Measurements from ENCODE around the gene C1QTNF12.

Gene C1QTNF12

GRCh38 chr1:1280782-1281481 lies 34.4 kb upstream of the C1QTNF12 start:
- Histone ChIP-seq H3K4me3 (ENCODE audit: insufficient read depth in 1 of 2, low read depth in 1 of 2, low read length in 2 of 2) (no peak overlapping the region), H2BK12ac (ENCODE audit: low read length in 2 of 2) (no peak overlapping the region), H3K4me1 (ENCODE audit: control insufficient read depth, insufficient read depth, low read depth, low read length) (peaks cover 24% of the 10 kb centered on the region), H3K4me2 (ENCODE audit: low read length, poor library complexity, severe bottlenecking) (no peak overlapping the region), H2BK5ac (ENCODE audit: low read depth, low read length, poor library complexity, severe bottlenecking) (no peak overlapping the region), H2AK5ac (ENCODE audit: low read length, severe bottlenecking) (no peak overlapping the region), H3K18ac (ENCODE audit: low read depth in 1 of 2, low read length in 2 of 2) (no peak overlapping the region), H2BK15ac (ENCODE audit: low read depth, poor library complexity, severe bottlenecking) (peak overlapping the region; percentile 29), H3K9me3 (ENCODE audit: control insufficient read depth, low read length) (no peaks in the 10 kb centered on the region), H3K9ac (ENCODE audit: low read length) (no peak overlapping the region), H3K27me3 (ENCODE audit: control insufficient read depth in 1 of 2, insufficient read depth in 1 of 2, low read length in 2 of 2) (peaks cover 0 to 15% of the 10 kb centered on the region in 2 experiments), H4K8ac (ENCODE audit: low read length) (no peak overlapping the region), H3K79me1 (replicated peaks; ENCODE audit: low read length, poor library complexity, severe bottlenecking) (no peaks in the 10 kb centered on the region), H4K91ac (ENCODE audit: low read length) (no peak overlapping the region), H3K36me3 (ENCODE audit: control insufficient read depth in 1 of 2, insufficient read depth in 2 of 2, low read depth in 1 of 2, low read length in 2 of 2) (no peaks in the 10 kb centered on the region), H3K14ac (ENCODE audit: low read length in 2 of 2) (no peak overlapping the region), H3K23ac (ENCODE audit: low read length in 2 of 2) (no peak overlapping the region), H2BK120ac (ENCODE audit: low read depth, low read length) (no peak overlapping the region), H3K27ac (ENCODE audit: low read length, poor library complexity, severe bottlenecking) (no peak overlapping the region), H2AFZ (ENCODE audit: low read depth, low read length) (no peak overlapping the region), H3K4ac (ENCODE audit: low read depth in 1 of 2, low read length in 2 of 2) (no peak overlapping the region)
- WGBS, result 88% methylated on average over 21 of the region's 21 CpGs
- DNase-seq, result no peak

DNA sequence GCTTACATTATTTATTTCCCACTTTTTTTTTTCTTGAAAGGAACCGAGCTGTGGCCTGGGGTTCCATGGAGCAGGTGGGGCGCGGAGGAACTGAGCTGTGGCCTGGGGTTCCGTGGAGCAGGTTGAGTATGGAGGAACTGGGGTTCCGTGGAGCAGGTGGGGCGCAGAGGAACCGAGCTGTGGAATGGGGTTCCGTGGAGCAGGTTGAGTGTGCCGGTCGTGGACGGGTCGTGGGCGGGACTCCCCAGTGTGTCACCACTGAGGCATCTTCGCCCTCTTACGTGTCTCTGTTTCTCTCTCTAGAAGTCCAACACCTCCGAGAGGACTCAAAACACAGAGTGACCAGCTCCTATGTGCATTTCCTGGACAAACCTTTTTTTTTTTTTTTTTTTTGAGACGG lies 32.5 kb upstream of the C1QTNF12 start:
- no peaks in the 10 kb centered on the region for H3K9me3 ChIP-seq (ENCODE audit: control insufficient read depth, low read length)
- no peak overlapping the region for H3K9ac ChIP-seq (ENCODE audit: low read length)
- H3K4me3 ChIP-seq (ENCODE audit: insufficient read depth in 1 of 2, low read depth in 1 of 2, low read length in 2 of 2), result no peak overlapping the region
- peaks cover 39% of the 10 kb centered on the region for H3K4me1 ChIP-seq (ENCODE audit: control insufficient read depth, insufficient read depth, low read depth, low read length)
- no peak overlapping the region for H2BK12ac ChIP-seq (ENCODE audit: low read length in 2 of 2)
- H4K8ac ChIP-seq (ENCODE audit: low read length), result no peak overlapping the region
- H3K79me1 ChIP-seq (replicated peaks; ENCODE audit: low read length, poor library complexity, severe bottlenecking), result peaks cover 12% of the 10 kb centered on the region
- H3K4ac ChIP-seq (ENCODE audit: low read depth in 1 of 2, low read length in 2 of 2), result no peak overlapping the region
- DNase-seq, result no peak
- no peak overlapping the region for H3K14ac ChIP-seq (ENCODE audit: low read length in 2 of 2)
- no peak overlapping the region for H4K91ac ChIP-seq (ENCODE audit: low read length)
- H2BK15ac ChIP-seq (ENCODE audit: low read depth, poor library complexity, severe bottlenecking), result no peak overlapping the region
- H3K23ac ChIP-seq (ENCODE audit: low read length in 2 of 2), result no peak overlapping the region
- H2BK5ac ChIP-seq (ENCODE audit: low read depth, low read length, poor library complexity, severe bottlenecking), result no peak overlapping the region
- no peaks in the 10 kb centered on the region for H3K27me3 ChIP-seq (ENCODE audit: control insufficient read depth in 1 of 2, insufficient read depth in 1 of 2, low read length in 2 of 2)
- WGBS, result 95% methylated on average over 16 of the region's 17 CpGs
- H3K4me2 ChIP-seq (ENCODE audit: low read length, poor library complexity, severe bottlenecking), result no peak overlapping the region
- no peak overlapping the region for H2AK5ac ChIP-seq (ENCODE audit: low read length, severe bottlenecking)
- H3K18ac ChIP-seq (ENCODE audit: low read depth in 1 of 2, low read length in 2 of 2), result no peak overlapping the region
- H2AFZ ChIP-seq (ENCODE audit: low read depth, low read length), result no peak overlapping the region
- H3K36me3 ChIP-seq (ENCODE audit: control insufficient read depth in 1 of 2, insufficient read depth in 2 of 2, low read depth in 1 of 2, low read length in 2 of 2), result peaks cover 0 to 4% of the 10 kb centered on the region in 2 experiments
- H2BK120ac ChIP-seq (ENCODE audit: low read depth, low read length), result no peak overlapping the region
- no peak overlapping the region for H3K27ac ChIP-seq (ENCODE audit: low read length, poor library complexity, severe bottlenecking)

DNA sequence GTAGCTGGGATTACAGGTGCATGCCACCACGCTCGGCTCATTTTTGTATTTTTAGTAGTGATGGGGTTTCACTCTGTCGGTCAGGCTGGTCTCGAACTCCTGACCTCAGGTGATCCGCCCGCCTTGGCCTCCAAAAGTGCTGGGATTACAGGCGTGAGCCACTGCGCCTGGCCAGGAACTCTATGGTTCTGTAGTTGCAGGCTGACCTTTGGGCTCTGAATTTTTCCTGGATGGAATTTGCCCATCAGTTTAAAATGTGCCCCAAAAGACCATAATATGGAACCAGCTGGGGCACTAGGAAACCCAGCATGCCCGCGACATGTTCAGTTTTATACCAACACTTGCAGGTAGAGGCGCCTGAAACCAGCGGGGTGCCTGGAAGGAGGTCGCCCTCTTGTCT lies 32.1 kb upstream of the C1QTNF12 start:
- peaks cover 37% of the 10 kb centered on the region for H3K4me1 ChIP-seq (ENCODE audit: control insufficient read depth, insufficient read depth, low read depth, low read length)
- H3K4ac ChIP-seq (ENCODE audit: low read depth in 1 of 2, low read length in 2 of 2), result no peak overlapping the region
- H3K9ac ChIP-seq (ENCODE audit: low read length), result no peak overlapping the region
- no peak for DNase-seq
- H3K4me3 ChIP-seq (ENCODE audit: insufficient read depth in 1 of 2, low read depth in 1 of 2, low read length in 2 of 2), result no peak overlapping the region
- H3K4me2 ChIP-seq (ENCODE audit: low read length, poor library complexity, severe bottlenecking), result no peak overlapping the region
- no peak overlapping the region for H2BK5ac ChIP-seq (ENCODE audit: low read depth, low read length, poor library complexity, severe bottlenecking)
- no peak overlapping the region for H2BK12ac ChIP-seq (ENCODE audit: low read length in 2 of 2)
- peaks cover 12% of the 10 kb centered on the region for H3K79me1 ChIP-seq (replicated peaks; ENCODE audit: low read length, poor library complexity, severe bottlenecking)
- no peak overlapping the region for H3K27ac ChIP-seq (ENCODE audit: low read length, poor library complexity, severe bottlenecking)
- H3K23ac ChIP-seq (ENCODE audit: low read length in 2 of 2), result no peak overlapping the region
- no peak overlapping the region for H4K8ac ChIP-seq (ENCODE audit: low read length)
- H3K18ac ChIP-seq (ENCODE audit: low read depth in 1 of 2, low read length in 2 of 2), result no peak overlapping the region
- no peak overlapping the region for H4K91ac ChIP-seq (ENCODE audit: low read length)
- 94% methylated on average over 13 of the region's 13 CpGs for WGBS
- H2BK120ac ChIP-seq (ENCODE audit: low read depth, low read length), result no peak overlapping the region
- H3K36me3 ChIP-seq (ENCODE audit: control insufficient read depth in 1 of 2, insufficient read depth in 2 of 2, low read depth in 1 of 2, low read length in 2 of 2), result peaks cover 0 to 4% of the 10 kb centered on the region in 2 experiments
- no peak overlapping the region for H2BK15ac ChIP-seq (ENCODE audit: low read depth, poor library complexity, severe bottlenecking)
- no peaks in the 10 kb centered on the region for H3K27me3 ChIP-seq (ENCODE audit: control insufficient read depth in 1 of 2, insufficient read depth in 1 of 2, low read length in 2 of 2)
- H3K9me3 ChIP-seq (ENCODE audit: control insufficient read depth, low read length), result no peaks in the 10 kb centered on the region
- no peak overlapping the region for H2AK5ac ChIP-seq (ENCODE audit: low read length, severe bottlenecking)
- H2AFZ ChIP-seq (ENCODE audit: low read depth, low read length), result no peak overlapping the region
- H3K14ac ChIP-seq (ENCODE audit: low read length in 2 of 2), result no peak overlapping the region

DNA sequence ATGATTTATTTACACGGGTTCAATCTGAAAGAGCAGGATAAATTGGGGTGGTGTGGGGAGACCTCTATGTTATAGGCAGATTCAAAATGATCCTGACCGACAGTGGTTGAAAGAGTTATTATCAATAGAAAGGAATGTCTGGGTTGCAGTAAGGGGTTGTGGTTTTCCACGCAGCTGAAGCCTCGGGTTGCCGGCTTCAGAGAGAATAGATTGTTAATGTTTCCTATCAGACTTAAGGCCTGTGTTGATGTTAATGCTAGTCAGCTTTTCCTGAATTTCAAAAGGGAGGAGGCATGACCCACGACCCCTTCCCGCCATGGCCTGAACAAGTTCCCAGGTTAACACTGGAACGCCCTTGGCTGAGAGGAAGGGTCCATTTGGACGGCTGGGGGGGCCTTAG lies 29.3 kb upstream of the C1QTNF12 start:
- no peak overlapping the region for H4K91ac ChIP-seq (ENCODE audit: low read length)
- H2BK15ac ChIP-seq (ENCODE audit: low read depth, poor library complexity, severe bottlenecking), result peak overlapping the region; percentile 9
- no peak overlapping the region for H4K8ac ChIP-seq (ENCODE audit: low read length)
- H3K4me2 ChIP-seq (ENCODE audit: low read length, poor library complexity, severe bottlenecking), result peak overlapping the region; percentile 10
- peaks cover 12% of the 10 kb centered on the region for H3K79me1 ChIP-seq (replicated peaks; ENCODE audit: low read length, poor library complexity, severe bottlenecking)
- no peak overlapping the region for H3K4me3 ChIP-seq (ENCODE audit: insufficient read depth in 1 of 2, low read depth in 1 of 2, low read length in 2 of 2)
- H2BK12ac ChIP-seq (ENCODE audit: low read length in 2 of 2), result no peak overlapping the region
- WGBS, result 78% methylated on average over 9 of the region's 9 CpGs
- H3K4ac ChIP-seq (ENCODE audit: low read depth in 1 of 2, low read length in 2 of 2), result no peak overlapping the region
- H3K36me3 ChIP-seq (ENCODE audit: control insufficient read depth in 1 of 2, insufficient read depth in 2 of 2, low read depth in 1 of 2, low read length in 2 of 2), result peaks cover 3 to 15% of the 10 kb centered on the region in 2 experiments
- H3K27ac ChIP-seq (ENCODE audit: low read length, poor library complexity, severe bottlenecking), result peak overlapping the region; percentile 70
- peaks cover 40% of the 10 kb centered on the region for H3K4me1 ChIP-seq (ENCODE audit: control insufficient read depth, insufficient read depth, low read depth, low read length)
- no peak overlapping the region for H2BK120ac ChIP-seq (ENCODE audit: low read depth, low read length)
- no peak overlapping the region for H3K18ac ChIP-seq (ENCODE audit: low read depth in 1 of 2, low read length in 2 of 2)
- H3K9me3 ChIP-seq (ENCODE audit: control insufficient read depth, low read length), result no peaks in the 10 kb centered on the region
- H3K14ac ChIP-seq (ENCODE audit: low read length in 2 of 2), result no peak overlapping the region
- peak; percentile 68 for DNase-seq
- no peak overlapping the region for H2AFZ ChIP-seq (ENCODE audit: low read depth, low read length)
- H3K9ac ChIP-seq (ENCODE audit: low read length), result no peak overlapping the region
- H2AK5ac ChIP-seq (ENCODE audit: low read length, severe bottlenecking), result peak overlapping the region; percentile 81
- H3K27me3 ChIP-seq (ENCODE audit: control insufficient read depth in 1 of 2, insufficient read depth in 1 of 2, low read length in 2 of 2), result no peaks in the 10 kb centered on the region
- H3K23ac ChIP-seq (ENCODE audit: low read length in 2 of 2), result no peak overlapping the region
- no peak overlapping the region for H2BK5ac ChIP-seq (ENCODE audit: low read depth, low read length, poor library complexity, severe bottlenecking)

All from mesenchymal stem cell (in vitro differentiated cells and primary cell).